Large intestine (tissue), 3 donors: ENCODE measurements around the gene BAHD1. TPM values are rescaled to one million over a fixed set of nuclear protein-coding genes. Genes with fewer than 3 reads are reported as not detected.
A peak's percentile ranks its signal among the peaks of the same experiment; 100 is the strongest.
"Not testable (repeated sequence)": the region's sequence is repeated elsewhere in the genome, so short reads cannot be mapped to it uniquely, and the experiment has no call there.

Experiments used
- DNase-seq, 2 donors: peaks; one replicate each; pipeline versions ENCODE4 v3.0.0 to v3.0.0-alpha.2; 2013
- H3K27ac ChIP-seq: one replicate; pipeline ENCODE4 v1.5.1; 2013; ENCODE audit warnings: low read length
- H3K27me3 ChIP-seq: 2 replicates; pipeline ENCODE4 v1.6.1; 2013; ENCODE audit warnings: low read length; ENCODE audit not compliant: control insufficient read depth, insufficient read depth
- H3K36me3 ChIP-seq: 2 replicates; pipeline ENCODE4 v1.6.1; 2013; ENCODE audit warnings: low read length; ENCODE audit not compliant: control insufficient read depth, insufficient read depth
- H3K4me1 ChIP-seq: one replicate; pipeline ENCODE4 v1.6.1; 2013; ENCODE audit warnings: low read length; ENCODE audit not compliant: control insufficient read depth, insufficient read depth
- H3K4me3 ChIP-seq: one replicate; pipeline ENCODE4 v1.5.1; 2013; ENCODE audit warnings: low read length
- H3K9me3 ChIP-seq: one replicate; pipeline ENCODE4 v1.6.1; 2013; ENCODE audit warnings: mild to moderate bottlenecking, low read depth, low read length, moderate library complexity; ENCODE audit not compliant: control insufficient read depth
- WGBS: methylation state at CpG from one replicate; pipeline ENCODE4 v1.1.5; 2013; ENCODE audit warnings: low lambda C conversion rate; ENCODE audit not compliant: insufficient coverage; 5-methylcytosine and 5-hydroxymethylcytosine counted together
- polyA plus RNA-seq: library from polyadenylated mRNA; unstranded; fragments of 120-200 nt; gene quantifications from one replicate; pipeline ENCODE4 v1.2.1, GENCODE V29; 2013

The BAHD1 gene
- polyA plus RNA-seq, 1 donor, result 28.1 TPM

DNA sequence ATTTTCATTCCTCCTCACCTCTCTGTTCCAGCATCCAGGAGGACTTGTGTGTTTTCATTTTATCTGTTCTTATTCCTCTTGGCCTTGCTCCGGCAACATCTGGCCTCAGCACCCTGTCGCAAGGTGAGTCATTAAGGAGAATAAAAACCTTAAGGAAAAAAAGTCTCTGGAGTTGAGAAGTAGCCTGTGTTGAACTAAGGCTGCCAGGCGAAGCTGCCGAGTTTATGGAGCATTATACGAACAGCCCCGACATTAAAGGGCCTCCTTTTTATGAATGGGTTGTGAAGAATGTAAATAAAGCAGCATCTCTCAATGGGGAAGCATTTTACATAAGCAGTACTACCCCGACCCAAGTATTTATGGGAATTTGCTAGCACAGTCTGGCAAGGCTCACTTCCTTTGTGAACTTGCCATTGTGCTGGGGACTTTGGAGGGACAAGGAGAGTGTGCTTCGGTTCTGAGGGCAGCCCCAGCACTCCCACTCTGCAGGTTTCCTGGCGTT, 4.7 kb downstream of the BAHD1 start:
- WGBS, result 10% methylated on average over 2 of the region's 9 CpGs
- H3K9me3 ChIP-seq, result no peaks in the 10 kb centered on the region
- H3K36me3 ChIP-seq, result no peaks in the 10 kb centered on the region
- H3K4me1 ChIP-seq, result peaks cover 29% of the 10 kb centered on the region
- H3K4me3 ChIP-seq, result no peak overlapping the region
- H3K27ac ChIP-seq, result no peak overlapping the region
- no peaks in the 10 kb centered on the region for H3K27me3 ChIP-seq
- peak in 1 of 2 donors; percentile 43 for DNase-seq

DNA sequence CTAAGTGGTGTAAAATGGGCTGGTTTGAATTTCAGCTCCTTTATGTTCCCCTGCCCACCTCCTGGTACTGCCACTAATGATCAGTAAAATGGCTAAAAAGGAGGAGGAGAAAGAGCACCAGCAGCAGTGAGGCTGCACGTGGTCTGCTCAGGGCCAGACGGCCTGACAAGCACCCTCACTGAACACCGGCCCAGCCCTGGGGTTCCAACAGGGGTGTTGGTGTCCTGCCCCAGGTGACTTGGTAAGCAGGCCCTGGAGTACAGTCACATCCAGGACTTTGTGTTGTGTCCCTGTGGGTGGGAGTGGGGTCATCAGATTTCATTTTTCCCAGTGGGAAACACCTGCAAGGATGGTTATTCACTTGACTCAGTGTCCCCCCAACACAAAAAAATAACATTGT, 5.4 kb downstream of the BAHD1 start:
- Histone ChIP-seq H3K36me3 (no peaks in the 10 kb centered on the region), H3K27ac (no peak overlapping the region), H3K4me1 (peaks cover 34% of the 10 kb centered on the region), H3K27me3 (no peaks in the 10 kb centered on the region), H3K4me3 (no peak overlapping the region), H3K9me3 (no peaks in the 10 kb centered on the region)
- no peak for DNase-seq
- no CpG with 5 or more reads among the region's 3 CpGs for WGBS

DNA sequence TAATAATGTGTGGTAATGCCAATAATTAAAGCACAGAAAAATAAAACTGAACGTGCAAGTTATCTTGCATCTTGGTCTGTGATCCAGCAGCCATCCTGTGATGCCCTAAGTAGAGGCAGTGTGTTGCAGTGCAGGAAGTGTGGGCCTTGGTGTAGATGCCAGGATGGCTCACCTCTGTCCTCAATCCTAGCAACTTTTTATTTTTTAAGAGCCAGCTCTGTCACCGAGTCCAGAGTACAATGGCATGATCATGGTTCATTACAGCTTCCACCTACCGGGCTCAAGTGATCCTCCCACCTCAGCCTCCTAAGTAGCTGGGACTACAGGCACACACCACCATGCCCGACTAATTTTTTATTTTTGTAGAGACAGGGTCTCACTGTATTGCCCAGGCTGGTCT, 7.6 kb downstream of the BAHD1 start:
- H3K27me3 ChIP-seq, result no peaks in the 10 kb centered on the region
- H3K27ac ChIP-seq, result no peak overlapping the region
- no peaks in the 10 kb centered on the region for H3K9me3 ChIP-seq
- WGBS, result no CpG with 5 or more reads among the region's 4 CpGs
- DNase-seq, result no peak
- H3K4me3 ChIP-seq, result no peak overlapping the region
- H3K36me3 ChIP-seq, result no peaks in the 10 kb centered on the region
- peaks cover 43% of the 10 kb centered on the region for H3K4me1 ChIP-seq

DNA sequence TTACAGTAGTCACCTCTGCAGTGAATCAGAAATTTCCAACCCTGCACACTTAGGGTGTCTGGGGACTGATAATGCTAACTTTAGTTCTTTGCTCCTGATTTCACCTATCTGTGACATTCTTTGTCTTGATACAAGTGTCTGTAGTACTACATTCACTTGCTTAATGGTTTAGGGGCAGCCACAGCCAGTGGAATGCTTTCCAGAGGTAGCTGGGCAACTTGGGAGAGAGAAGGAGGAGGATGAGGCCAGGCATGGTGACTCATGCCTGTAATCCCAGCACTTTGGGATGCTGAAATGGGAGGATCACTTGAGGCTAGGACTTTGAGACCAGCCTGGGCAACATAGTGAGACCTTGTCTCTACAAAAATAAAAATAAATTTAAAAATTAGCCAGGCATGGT, 8.5 kb downstream of the BAHD1 start:
- Histone ChIP-seq H3K9me3 (no peaks in the 10 kb centered on the region), H3K4me3 (no peak overlapping the region), H3K4me1 (peaks cover 51% of the 10 kb centered on the region), H3K36me3 (no peaks in the 10 kb centered on the region), H3K27ac (no peak overlapping the region), H3K27me3 (no peaks in the 10 kb centered on the region)
- no peak for DNase-seq

DNA sequence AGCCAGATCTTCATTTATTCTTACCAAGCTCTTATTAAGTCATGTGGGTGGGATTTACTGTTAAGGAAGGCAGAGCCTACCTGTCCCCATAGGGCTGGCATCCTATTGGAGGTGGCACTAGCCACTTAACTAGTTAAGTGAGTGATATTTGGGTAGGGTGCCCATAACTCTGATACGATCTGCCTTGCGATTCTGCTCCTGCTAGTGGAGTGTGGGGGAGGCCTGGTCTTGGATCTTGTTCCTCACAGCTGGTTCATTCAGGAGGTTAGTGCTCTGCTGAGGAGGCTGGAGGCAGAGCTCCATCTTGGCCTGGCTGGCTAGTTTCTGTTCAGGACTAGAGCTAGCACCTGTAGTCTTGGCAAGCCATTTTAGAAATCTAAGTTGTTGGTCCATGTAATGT, 9.3 kb downstream of the BAHD1 start:
- Histone ChIP-seq H3K4me3 (no peak overlapping the region), H3K4me1 (peaks cover 58% of the 10 kb centered on the region), H3K27ac (no peak overlapping the region), H3K36me3 (no peaks in the 10 kb centered on the region), H3K9me3 (no peaks in the 10 kb centered on the region), H3K27me3 (no peaks in the 10 kb centered on the region)
- no CpG with 5 or more reads among the region's 2 CpGs for WGBS
- no peak for DNase-seq

DNA sequence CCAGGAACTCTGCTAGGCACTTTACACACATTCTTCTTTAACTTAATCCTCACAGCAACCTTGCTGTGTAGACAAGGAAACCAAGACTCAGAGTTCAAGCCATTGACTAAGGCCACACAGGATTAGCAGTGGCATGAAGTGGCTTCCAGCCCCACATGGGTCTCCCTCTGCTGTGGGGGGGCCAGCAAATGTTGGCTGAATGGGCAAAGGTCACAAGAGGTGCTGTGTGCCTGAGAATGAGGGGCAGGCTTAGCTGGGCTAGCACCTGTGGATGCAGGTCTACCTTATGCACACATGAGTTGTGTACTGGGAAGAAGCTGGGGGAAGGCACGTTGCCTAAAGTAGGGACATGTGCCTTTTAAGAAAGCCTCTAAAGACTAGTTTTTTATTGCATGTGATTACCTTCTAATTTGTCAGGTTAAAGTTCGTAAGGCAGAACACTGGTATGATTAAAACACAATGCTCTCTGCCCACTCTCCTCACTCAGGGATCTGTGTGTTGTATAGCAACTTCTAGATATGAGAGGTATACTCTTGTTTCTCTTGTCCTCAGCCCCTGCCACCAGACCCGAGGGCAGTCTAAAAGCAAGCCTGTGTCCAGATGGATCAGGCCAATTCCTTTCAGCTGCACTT, 10.9 kb downstream of the BAHD1 start:
- Histone ChIP-seq H3K4me1 (peaks cover 61% of the 10 kb centered on the region), H3K36me3 (no peaks in the 10 kb centered on the region), H3K4me3 (no peak overlapping the region), H3K27me3 (no peaks in the 10 kb centered on the region), H3K9me3 (no peaks in the 10 kb centered on the region), H3K27ac (peak overlapping the region; percentile 63)
- peak in 1 of 2 donors; percentile 60 for DNase-seq
- WGBS, result 0% methylated on average over 1 of the region's 3 CpGs

DNA sequence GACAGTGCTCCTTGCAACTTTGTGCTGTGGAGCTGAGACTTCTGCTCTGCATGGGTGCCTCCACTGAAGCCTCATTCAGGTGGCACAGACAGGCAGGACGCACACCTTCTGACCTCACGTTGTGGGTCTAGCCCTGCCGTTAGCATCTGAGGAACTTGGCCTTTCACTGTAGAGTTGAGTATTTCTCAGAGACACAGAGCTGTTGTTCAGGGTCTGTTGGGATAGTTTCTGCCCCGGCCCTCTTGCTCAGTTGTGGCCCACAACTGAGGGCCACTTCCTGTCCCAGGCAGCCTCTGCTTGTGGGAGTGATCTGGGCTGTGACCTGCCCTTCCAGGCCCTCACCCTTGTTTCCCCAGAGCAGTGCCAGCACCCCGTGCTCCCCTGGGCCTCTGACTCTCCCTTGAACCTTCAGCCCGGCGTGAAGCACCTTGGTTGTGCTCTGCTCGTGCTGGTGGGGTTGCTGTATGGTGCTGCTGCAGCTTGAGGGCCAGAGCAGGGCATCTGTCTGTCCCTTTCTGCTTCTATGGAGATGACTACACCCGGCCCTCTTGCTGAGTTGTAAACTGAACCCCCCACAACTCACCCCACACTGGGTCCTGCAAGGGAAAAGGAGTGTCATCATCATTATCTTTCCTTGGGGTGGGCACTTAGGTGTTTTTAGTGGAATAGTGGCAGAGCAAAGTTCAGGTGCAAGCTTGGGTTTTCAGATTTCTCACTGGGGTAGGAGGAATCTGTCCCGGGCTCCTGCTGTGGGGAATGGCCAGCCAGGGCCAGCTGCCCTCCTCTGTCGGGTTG, 11.7 kb downstream of the BAHD1 start:
- WGBS, result 30% methylated on average over 2 of the region's 11 CpGs
- Histone ChIP-seq H3K4me3 (no peak overlapping the region), H3K9me3 (no peaks in the 10 kb centered on the region), H3K4me1 (peaks cover 68% of the 10 kb centered on the region), H3K36me3 (no peaks in the 10 kb centered on the region), H3K27ac (peak overlapping the region; percentile 63), H3K27me3 (no peaks in the 10 kb centered on the region)
- peak in 1 of 2 donors; percentile 46 for DNase-seq

DNA sequence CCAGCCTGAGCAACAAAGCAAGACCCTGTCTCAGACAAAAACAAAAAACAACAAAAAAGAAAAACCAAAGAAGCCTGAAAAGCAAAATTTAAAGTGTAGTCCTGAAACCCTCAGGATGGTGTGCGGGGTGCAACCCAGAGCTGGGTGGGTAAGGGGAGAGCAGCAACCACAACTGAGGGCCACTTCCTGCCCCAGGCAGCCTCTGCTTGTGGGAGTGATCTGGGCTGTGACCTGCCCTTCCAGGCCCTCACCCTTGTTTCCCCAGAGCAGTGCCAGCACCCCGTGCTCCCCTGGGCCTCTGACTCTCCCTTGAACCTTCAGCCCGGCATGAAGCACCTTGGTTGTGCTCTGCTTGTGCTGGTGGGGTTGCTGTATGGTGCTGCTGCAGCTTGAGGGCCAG, 13.2 kb downstream of the BAHD1 start:
- not testable (repeated sequence) for H3K36me3 ChIP-seq, DNase-seq, H3K27me3 ChIP-seq, H3K4me3 ChIP-seq, H3K9me3 ChIP-seq
- no CpG with 5 or more reads among the region's 3 CpGs for WGBS
- H3K27ac ChIP-seq, result peak overlapping the region; percentile 33
- H3K4me1 ChIP-seq, result peaks cover 68% of the 10 kb centered on the region

DNA sequence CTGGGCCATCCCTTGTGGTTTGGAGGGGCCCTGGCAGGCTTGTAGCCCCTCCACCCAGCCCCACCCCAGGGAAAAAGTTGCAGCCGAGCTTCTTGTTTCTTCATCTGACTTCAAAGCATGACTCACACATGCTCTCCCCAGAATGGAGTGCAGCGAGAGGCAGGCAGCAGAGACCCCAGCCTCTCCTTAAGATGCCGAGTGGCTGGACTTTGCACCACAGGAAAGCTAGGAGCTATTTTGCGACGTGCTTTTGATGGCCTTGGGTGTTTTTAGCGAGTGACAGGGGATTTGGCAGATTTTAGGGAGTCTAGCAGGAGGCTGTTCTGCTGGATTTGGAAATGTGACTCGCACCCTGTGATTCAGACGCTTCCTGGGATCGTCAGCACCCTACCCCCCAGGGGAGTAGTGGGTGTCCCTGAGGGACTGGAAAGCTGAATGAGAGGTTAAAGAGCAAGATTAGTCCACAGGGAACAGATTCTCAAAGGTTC, 14.2 kb downstream of the BAHD1 start:
- WGBS, result no CpG with 5 or more reads among the region's 9 CpGs
- peaks cover 14% of the 10 kb centered on the region for H3K36me3 ChIP-seq
- no peak overlapping the region for H3K4me3 ChIP-seq
- no peaks in the 10 kb centered on the region for H3K27me3 ChIP-seq
- peaks cover 67% of the 10 kb centered on the region for H3K4me1 ChIP-seq
- H3K9me3 ChIP-seq, result no peaks in the 10 kb centered on the region
- DNase-seq, result peak in 1 of 2 donors; percentile 55
- H3K27ac ChIP-seq, result peak overlapping the region; percentile 33

DNA sequence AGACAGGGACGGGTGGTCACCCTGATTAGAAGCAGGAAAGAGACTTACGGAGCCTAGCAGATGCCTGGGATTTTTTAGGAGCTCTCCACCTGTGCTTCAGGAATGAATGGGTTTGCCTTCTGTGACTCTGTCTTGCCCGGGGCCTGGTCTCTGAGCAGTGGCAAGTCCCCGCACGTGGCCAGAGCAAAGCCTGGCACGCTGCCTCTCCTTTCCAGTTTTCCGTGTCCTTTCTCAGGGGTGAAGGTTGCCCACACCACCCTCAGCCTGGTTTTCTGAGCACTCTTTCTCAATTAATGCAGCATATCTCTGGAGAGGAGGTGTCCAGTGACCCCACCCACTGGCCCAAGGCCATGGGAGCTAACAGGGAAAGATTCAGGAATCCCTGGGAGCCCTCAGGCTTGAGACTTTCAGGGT, 15.6 kb downstream of the BAHD1 start:
- 83% methylated on average over 1 of the region's 7 CpGs for WGBS
- H3K27ac ChIP-seq, result no peak overlapping the region
- no peak for DNase-seq

More for the DNA sequence above, 15.6 kb downstream of the BAHD1 start:
- Histone ChIP-seq H3K9me3 (no peaks in the 10 kb centered on the region), H3K36me3 (peaks cover 20% of the 10 kb centered on the region), H3K4me3 (no peak overlapping the region), H3K4me1 (peaks cover 56% of the 10 kb centered on the region), H3K27me3 (no peaks in the 10 kb centered on the region)
